ENCODE results near the gene MARCO. TPM values are rescaled to one million over a fixed set of nuclear protein-coding genes. Genes with fewer than 3 reads are reported as not detected.

Gene MARCO
- total RNA-seq, 2 experiments from 2014 or later: not detected

GRCh38 chr2:118914721-118915453 lies 27.1 kb upstream of the MARCO start:
- Mint-ChIP-seq H3K27me3 (peaks cover 3% of the 10 kb centered on the region), H3K4me3 (no peak overlapping the region), H3K9me3 (no peaks in the 10 kb centered on the region), H3K36me3 (ENCODE audit: low read depth) (no peaks in the 10 kb centered on the region), H3K4me1 (ENCODE audit: low read depth) (no peaks in the 10 kb centered on the region), H3K27ac (no peak overlapping the region)
- POLR2A ChIA-PET: no interaction called here
- ATAC-seq (no peak), DNase-seq (no peak)
- intact Hi-C loops (cut with micrococcal nuclease): no loop called here
- CTCF ChIA-PET: no interaction called here
- no peak for TF ChIP-seq CTCF (IDR thresholded peaks at IDR 0.05)

- ChIA-PET CTCF (interaction anchor here (0.9 kb wide), 1 partner anchor 30 kb away, joined by 3 read pairs; no protein-coding TSS in a partner anchor), POLR2A (no interaction called here)
- no peak overlapping the region for H3K4me3 Mint-ChIP-seq
- intact Hi-C loops (cut with micrococcal nuclease): no loop called here
- H3K4me1 Mint-ChIP-seq (ENCODE audit: low read depth): peaks cover 2% of the 10 kb centered on the region
- DNase-seq: no peak
- no peak for ATAC-seq
- H3K27ac Mint-ChIP-seq: no peak overlapping the region
- no peaks in the 10 kb centered on the region for H3K9me3 Mint-ChIP-seq
- no peak for TF ChIP-seq CTCF (IDR thresholded peaks at IDR 0.05)
- H3K27me3 Mint-ChIP-seq: peaks cover 9% of the 10 kb centered on the region
- H3K36me3 Mint-ChIP-seq (ENCODE audit: low read depth): no peaks in the 10 kb centered on the region
Measured at GRCh38 chr2:118918017-118918416, 24.0 kb upstream of the MARCO start.

- no peak for ATAC-seq
- ChIA-PET CTCF (interaction anchor here (1.0 kb wide), 1 partner anchor 40 kb away, joined by 5 read pairs; no protein-coding TSS in a partner anchor), POLR2A (no interaction called here)
- Mint-ChIP-seq H3K4me3 (no peak overlapping the region), H3K27me3 (peaks cover 10% of the 10 kb centered on the region), H3K4me1 (ENCODE audit: low read depth) (peaks cover 2% of the 10 kb centered on the region), H3K27ac (no peak overlapping the region), H3K36me3 (ENCODE audit: low read depth) (no peaks in the 10 kb centered on the region), H3K9me3 (no peaks in the 10 kb centered on the region)
- TF ChIP-seq CTCF (IDR thresholded peaks at IDR 0.05): no peak
- intact Hi-C loops (cut with micrococcal nuclease): no loop called here
- no peak for DNase-seq
Measured at GRCh38 chr2:118921646-118922045, 20.3 kb upstream of the MARCO start.

- Mint-ChIP-seq H3K4me1 (ENCODE audit: low read depth) (peaks cover 2% of the 10 kb centered on the region), H3K27ac (no peak overlapping the region), H3K9me3 (no peaks in the 10 kb centered on the region), H3K27me3 (peaks cover 10% of the 10 kb centered on the region), H3K36me3 (ENCODE audit: low read depth) (no peaks in the 10 kb centered on the region), H3K4me3 (no peak overlapping the region)
- TF ChIP-seq CTCF (IDR thresholded peaks at IDR 0.05): no peak
- no peak for DNase-seq
- CTCF ChIA-PET: interaction anchor here (1.0 kb wide), 1 partner anchor 40 kb away, joined by 5 read pairs; no protein-coding TSS in a partner anchor
- ATAC-seq: no peak
- intact Hi-C loops (cut with micrococcal nuclease): no loop called here
- POLR2A ChIA-PET: no interaction called here
Measured at GRCh38 chr2:118922254-118922653, 19.7 kb upstream of the MARCO start.

GRCh38 chr2:118923371-118923770 lies 18.6 kb upstream of the MARCO start:
- Mint-ChIP-seq H3K27ac (no peak overlapping the region), H3K36me3 (ENCODE audit: low read depth) (no peaks in the 10 kb centered on the region), H3K4me1 (ENCODE audit: low read depth) (peaks cover 2% of the 10 kb centered on the region), H3K27me3 (peaks cover 6% of the 10 kb centered on the region), H3K9me3 (no peaks in the 10 kb centered on the region), H3K4me3 (no peak overlapping the region)
- no peak for TF ChIP-seq CTCF (IDR thresholded peaks at IDR 0.05)
- POLR2A ChIA-PET: no interaction called here
- intact Hi-C loops (cut with micrococcal nuclease): no loop called here
- DNase-seq (no peak), ATAC-seq (no peak)
- CTCF ChIA-PET: no interaction called here

All from activated CD8-positive, alpha-beta T cell treated with anti-CD3 and anti-CD28 coated beads for 36 hours (primary cell).